ENCODE results near the gene RBM8A.

The RBM8A gene

DNA sequence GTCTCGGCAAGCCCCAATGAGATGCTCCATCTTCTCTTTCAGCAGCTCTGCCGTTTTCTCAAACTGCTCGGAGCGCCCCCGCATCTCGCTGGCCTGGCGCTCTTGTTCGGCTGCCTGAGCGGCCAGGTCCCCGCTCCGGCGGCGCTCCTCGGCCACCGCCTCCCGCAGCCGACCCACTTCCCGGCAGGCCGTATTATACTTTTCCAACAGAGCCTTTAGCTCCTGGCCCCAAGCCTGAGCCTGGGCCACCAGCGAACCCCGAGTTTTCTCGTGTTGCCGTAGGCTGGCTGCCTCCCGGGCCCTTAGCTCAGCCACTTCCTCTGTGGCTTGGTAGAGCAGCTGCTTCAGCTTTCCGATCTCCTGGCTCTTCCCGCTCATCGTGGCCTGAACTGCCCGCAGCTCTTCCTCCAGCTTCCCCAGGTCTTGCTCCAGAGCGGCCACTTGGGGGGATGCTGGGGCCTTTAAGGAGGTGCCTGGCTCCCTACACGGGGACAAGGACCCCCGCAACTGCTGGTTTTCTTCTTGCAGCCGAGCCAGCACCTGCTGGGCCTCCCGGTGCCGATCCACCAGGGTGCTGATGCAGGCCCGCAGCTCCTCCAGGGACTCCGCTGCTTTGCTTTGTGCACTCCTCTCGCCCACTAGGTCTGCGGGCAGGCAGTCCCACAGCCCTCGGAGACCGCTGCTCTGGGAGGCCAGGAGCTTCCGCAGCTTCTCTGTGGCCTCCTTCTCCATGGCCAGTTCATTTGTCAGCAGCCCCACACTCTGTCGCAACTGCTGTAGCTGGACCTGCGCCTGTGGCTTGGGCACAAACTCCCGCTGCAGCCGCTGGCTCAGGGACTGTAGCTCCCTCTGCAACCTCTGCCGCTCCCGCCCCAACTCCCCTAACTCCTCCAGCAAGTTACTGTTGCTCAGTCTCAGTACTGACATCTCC lies 55.0 kb downstream of the RBM8A start:
- no peak for DNase-seq

All from NCI-H1436 treated with DMSO at 0.1 percent for 48 hours (cell line).